ENCODE results near the gene HDAC4. TPM values are rescaled to one million over a fixed set of nuclear protein-coding genes. Genes with fewer than 3 reads are reported as not detected.

HDAC4 gene
- total and polyA plus RNA-seq, 3 donors from 2014 or later = 29.0 to 67.5 (median 58.7) TPM

DNA sequence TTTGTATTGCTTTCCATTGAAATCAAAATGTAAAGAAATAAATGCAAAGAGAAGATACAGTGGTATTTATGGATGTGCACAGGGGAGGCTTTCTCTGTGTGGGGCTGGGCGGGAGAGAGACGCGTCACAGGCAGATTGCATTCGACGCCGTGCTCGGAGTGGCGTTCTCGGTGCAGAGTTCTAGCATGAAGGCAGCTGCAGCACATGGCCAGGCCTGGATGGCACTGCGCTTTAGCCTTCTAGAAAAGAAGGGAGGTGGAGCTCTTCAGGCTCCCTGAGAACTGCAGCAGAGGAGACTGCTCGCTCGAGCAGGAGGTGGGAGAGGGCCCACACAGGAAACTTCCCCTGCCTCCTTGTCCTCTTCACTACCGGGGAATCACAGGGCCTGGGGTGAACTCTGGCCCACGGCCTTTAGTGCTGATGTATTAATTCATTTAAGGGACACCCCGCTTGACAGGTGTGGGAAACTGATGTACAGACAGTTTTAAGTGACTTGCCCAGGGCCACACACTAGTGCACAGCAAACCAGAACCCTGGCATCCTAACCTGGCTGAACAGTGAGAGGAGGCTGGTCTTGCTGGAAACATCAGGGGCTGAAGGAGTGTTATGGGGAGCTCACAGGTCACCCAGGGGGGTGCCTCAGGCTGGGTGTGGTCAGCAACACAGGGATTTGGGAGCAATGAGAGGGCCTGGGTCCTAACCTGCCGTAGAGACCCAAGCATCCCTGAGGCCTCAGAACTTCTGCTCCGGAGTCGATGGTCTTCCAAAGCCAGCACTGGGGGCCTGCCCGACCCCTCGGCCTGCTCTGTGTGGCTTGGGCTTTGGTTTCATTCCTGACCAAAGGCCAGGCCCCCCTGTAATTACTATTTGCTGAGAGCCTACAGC lies 199.9 kb downstream of the HDAC4 start:
- Histone ChIP-seq H3K9me3 (no peaks in the 10 kb centered on the region), H3K36me3 (ENCODE audit: low read depth, missing control alignments) (no peaks in the 10 kb centered on the region), H3K4me3 (no peak overlapping the region), H3K4me1 (peaks cover 14% of the 10 kb centered on the region), H3K27ac (peak overlapping the region; percentile 73 to 75), H3K27me3 (no peaks in the 10 kb centered on the region)
- intact Hi-C loops (cut with DNase I; ENCODE audit: low total_unique reads) = no loop called here
- DNase-seq = no peak
- no peak for TF ChIP-seq POLR2A (IDR thresholded peaks at IDR 0.05)
- TF ChIP-seq, protein P1, sequence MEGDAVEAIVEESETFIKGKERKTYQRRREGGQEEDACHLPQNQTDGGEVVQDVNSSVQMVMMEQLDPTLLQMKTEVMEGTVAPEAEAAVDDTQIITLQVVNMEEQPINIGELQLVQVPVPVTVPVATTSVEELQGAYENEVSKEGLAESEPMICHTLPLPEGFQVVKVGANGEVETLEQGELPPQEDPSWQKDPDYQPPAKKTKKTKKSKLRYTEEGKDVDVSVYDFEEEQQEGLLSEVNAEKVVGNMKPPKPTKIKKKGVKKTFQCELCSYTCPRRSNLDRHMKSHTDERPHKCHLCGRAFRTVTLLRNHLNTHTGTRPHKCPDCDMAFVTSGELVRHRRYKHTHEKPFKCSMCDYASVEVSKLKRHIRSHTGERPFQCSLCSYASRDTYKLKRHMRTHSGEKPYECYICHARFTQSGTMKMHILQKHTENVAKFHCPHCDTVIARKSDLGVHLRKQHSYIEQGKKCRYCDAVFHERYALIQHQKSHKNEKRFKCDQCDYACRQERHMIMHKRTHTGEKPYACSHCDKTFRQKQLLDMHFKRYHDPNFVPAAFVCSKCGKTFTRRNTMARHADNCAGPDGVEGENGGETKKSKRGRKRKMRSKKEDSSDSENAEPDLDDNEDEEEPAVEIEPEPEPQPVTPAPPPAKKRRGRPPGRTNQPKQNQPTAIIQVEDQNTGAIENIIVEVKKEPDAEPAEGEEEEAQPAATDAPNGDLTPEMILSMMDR (IDR thresholded peaks at IDR 0.05) = no peak
- WGBS, 2 donors = 78 to 81% methylated on average over 19 of the region's 20 CpGs

DNA sequence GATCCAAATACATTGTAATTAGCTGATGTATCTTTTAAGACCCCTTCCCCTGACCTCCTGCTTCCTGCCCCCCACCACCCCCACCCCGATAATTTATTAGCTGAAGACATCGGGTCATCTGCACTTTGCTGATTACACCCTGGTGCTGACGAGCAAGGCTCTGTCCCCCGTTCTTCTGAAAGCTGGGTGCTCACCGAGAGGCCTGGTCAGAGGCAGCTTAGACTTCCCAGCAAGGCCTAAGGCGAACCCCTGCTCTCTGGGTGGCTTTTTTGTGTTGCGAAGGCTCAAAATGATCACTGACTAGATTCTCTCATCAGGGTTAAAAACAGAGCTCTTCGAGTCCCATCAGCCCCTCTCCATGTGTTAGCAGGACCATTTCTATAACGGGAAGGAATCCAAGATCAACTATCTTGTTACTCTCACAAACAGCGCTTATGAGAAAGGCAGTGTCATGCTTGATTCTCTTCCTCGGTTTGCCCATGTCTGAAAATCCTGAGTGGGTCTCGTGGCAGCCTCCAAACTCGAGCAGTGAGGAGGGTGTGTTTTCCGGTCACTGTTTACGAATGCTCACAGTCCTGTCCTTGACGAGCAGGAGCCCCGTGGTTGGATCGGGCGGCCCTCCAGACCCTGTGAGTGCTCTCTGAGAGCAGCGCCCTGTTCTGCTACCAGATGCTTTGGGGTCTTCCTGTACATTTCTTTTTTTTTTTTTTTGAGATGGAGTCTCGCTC lies 201.6 kb downstream of the HDAC4 start:
- peak overlapping the region; percentile 83 to 89 for H3K27ac ChIP-seq
- H3K9me3 ChIP-seq = no peaks in the 10 kb centered on the region
- DNase-seq = peak; percentile 88
- no peak overlapping the region for H3K4me3 ChIP-seq
- H3K4me1 ChIP-seq = peaks cover 23% of the 10 kb centered on the region
- H3K27me3 ChIP-seq = no peaks in the 10 kb centered on the region
- no peak for TF ChIP-seq POLR2A (IDR thresholded peaks at IDR 0.05)
- TF ChIP-seq, protein P1 (IDR thresholded peaks at IDR 0.05) = no peak
- intact Hi-C loops (cut with DNase I; ENCODE audit: low total_unique reads) = no loop called here
- H3K36me3 ChIP-seq (ENCODE audit: low read depth, missing control alignments) = no peaks in the 10 kb centered on the region
- WGBS, 2 donors = 48 to 69% methylated on average over 21 of the region's 21 CpGs

DNA sequence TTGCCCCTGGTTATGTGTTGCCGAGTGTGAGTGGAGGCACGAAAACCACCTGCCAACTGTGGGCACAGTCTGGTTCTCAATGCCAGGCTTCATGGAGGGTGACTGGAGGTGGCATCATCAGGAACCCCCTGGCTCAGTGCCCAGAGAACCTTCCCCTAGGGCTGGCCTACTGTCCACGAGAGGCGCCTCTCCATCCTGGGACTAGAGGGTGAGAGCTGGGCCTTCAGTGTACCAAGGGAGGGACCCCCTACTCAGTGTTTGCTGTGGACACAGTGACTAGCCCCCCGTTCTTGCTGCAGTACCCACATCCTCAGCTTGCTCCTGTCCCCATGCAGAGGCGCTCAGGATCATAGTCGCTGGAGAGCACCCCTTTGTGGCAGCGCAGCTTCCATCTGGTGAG lies 202.6 kb downstream of the HDAC4 start:
- H3K27me3 ChIP-seq = no peaks in the 10 kb centered on the region
- DNase-seq = no peak
- intact Hi-C loops (cut with DNase I; ENCODE audit: low total_unique reads) = no loop called here
- no peak for TF ChIP-seq POLR2A (IDR thresholded peaks at IDR 0.05)
- TF ChIP-seq, protein P1 (IDR thresholded peaks at IDR 0.05) = no peak
- no peaks in the 10 kb centered on the region for H3K9me3 ChIP-seq
- no peaks in the 10 kb centered on the region for H3K36me3 ChIP-seq (ENCODE audit: low read depth, missing control alignments)
- peak overlapping the region; percentile 83 to 89 for H3K27ac ChIP-seq
- peaks cover 26% of the 10 kb centered on the region for H3K4me1 ChIP-seq
- no peak overlapping the region for H3K4me3 ChIP-seq
- WGBS, 2 donors = 78 to 89% methylated on average over 6 to 8 of the region's 8 CpGs

GRCh38 chr2:239197146-239197545 lies 203.7 kb downstream of the HDAC4 start:
- TF ChIP-seq, protein P1 (IDR thresholded peaks at IDR 0.05) = no peak
- no peak for TF ChIP-seq POLR2A (IDR thresholded peaks at IDR 0.05)
- Histone ChIP-seq H3K4me3 (no peak overlapping the region), H3K9me3 (no peaks in the 10 kb centered on the region), H3K27me3 (no peaks in the 10 kb centered on the region), H3K4me1 (peaks cover 26% of the 10 kb centered on the region), H3K36me3 (ENCODE audit: low read depth, missing control alignments) (no peaks in the 10 kb centered on the region), H3K27ac (no peak overlapping the region)
- DNase-seq = no peak
- intact Hi-C loops (cut with DNase I; ENCODE audit: low total_unique reads) = no loop called here
- 94 to 96% methylated on average over 18 to 19 of the region's 19 CpGs for WGBS, 2 donors

Measured in testis (tissue), 3 donors.